SK-N-MC (cell line): ENCODE measurements around the gene ZMYM3.

Source experiments
- EZH2 ChIP-seq: fragments of 200-600 bp; sonication (generic); IDR thresholded peaks from one replicate; pipeline ENCODE4 v1.6.1; 2017; ENCODE audit warnings: antibody characterized with exemption
- FOXP2 ChIP-seq: optimal IDR thresholded peaks from 2 replicates; pipeline ENCODE3; 2011; ENCODE audit warnings: mild to moderate bottlenecking, moderate library complexity; ENCODE audit not compliant: insufficient read depth; ENCODE audit errors: extremely low read length, control extremely low read depth
- POLR2AphosphoS5 ChIP-seq: IDR thresholded peaks from 2 replicates; pipeline ENCODE4 v1.6.1; 2012; ENCODE audit warnings: mild to moderate bottlenecking, low read depth, low read length, borderline replicate concordance

- TF ChIP-seq POLR2AphosphoS5 (0 out of 2 replicates have a peak, but pooled peaks have one; percentile 1), EZH2 (no peak), FOXP2 (no peak)
These were observed 28.8 kb upstream of the ZMYM3 start for GRCh38 chrX:71282514-71283402.
